AG04450 (cell line): ENCODE results near the gene USH2A. TPM values are rescaled to one million over a fixed set of nuclear protein-coding genes. Genes with fewer than 3 reads are reported as not detected.

Experiments
- CTCF ChIA-PET: fragments of 300-600, 350-600 bp; formaldehyde crosslinking; extraction: SDS; loops from one replicate; lab custom pipeline; 2022; ENCODE audit warnings: antibody characterized with exemption, inconsistent platforms; lab: Charles Lee
- POLR2A ChIA-PET: fragments of 350-600 bp; formaldehyde crosslinking; extraction: SDS; loops from one replicate; lab custom pipeline; 2021; ENCODE audit warnings: antibody characterized with exemption, inconsistent platforms; lab: Yijun Ruan, JAX
- DNase-seq: peaks from one replicate; pipeline ENCODE4 v3.0.0-alpha.2; 2011; ENCODE audit warnings: low read depth, low spot score
- H3K27ac ChIP-seq: one replicate; pipeline ENCODE4 v1.5.1; 2012; ENCODE audit warnings: low read depth, low read length, control low read depth
- H3K27me3 ChIP-seq: one replicate; pipeline ENCODE4 v1.6.0; 2012; ENCODE audit warnings: low read length; ENCODE audit not compliant: control insufficient read depth, insufficient read depth
- H3K4me3 ChIP-seq: 2 replicates; pipeline ENCODE4 v1.5.1; 2011; ENCODE audit warnings: mild to moderate bottlenecking, low read depth, low read length, control low read depth
- H3K9me3 ChIP-seq: 2 replicates; pipeline ENCODE4 v1.5.1; 2012; ENCODE audit warnings: low read length; ENCODE audit not compliant: control insufficient read depth, insufficient read depth
- polyA plus RNA-seq: library from polyadenylated mRNA; depleted of rRNA; stranded (reverse); fragments of >200 nt; gene quantifications from 2 replicates; pipeline ENCODE4 v1.2.3, GENCODE V29; 2011
- TF ChIP-seq, protein P1 (sequence below): IDR thresholded peaks from 2 replicates; pipeline ENCODE4 v1.5.1; 2011; ENCODE audit warnings: low read depth, low read length, control low read depth, inconsistent platforms

USH2A gene
- polyA plus RNA-seq, 1 experiment: 0.01 TPM

DNA sequence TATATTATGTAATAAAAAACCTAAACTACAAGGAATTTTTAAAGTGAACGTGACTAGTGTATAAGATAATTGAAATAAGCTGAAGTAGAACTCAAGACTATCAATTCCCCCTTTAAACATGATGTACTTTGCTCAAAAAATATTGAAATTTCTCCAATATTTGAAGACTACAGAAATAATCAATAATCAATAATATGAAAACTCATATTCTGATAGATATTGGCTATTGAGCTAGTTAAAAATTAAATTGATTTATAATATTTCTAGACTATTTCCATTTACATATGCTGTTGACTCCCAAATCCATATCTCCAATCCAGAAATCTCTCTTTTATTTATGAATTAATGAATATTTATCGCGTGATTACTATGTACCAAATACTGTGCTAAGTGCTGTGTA, 133.2 kb downstream of the USH2A start:
- no peak for DNase-seq
- CTCF ChIA-PET: interaction anchor here (0.7 kb wide), 1 partner anchor 20 kb away, joined by 3 read pairs; no protein-coding TSS in a partner anchor
- POLR2A ChIA-PET: no interaction called here
- H3K27ac ChIP-seq: no peak overlapping the region
- H3K9me3 ChIP-seq: peaks cover 6% of the 10 kb centered on the region
- H3K27me3 ChIP-seq: no peaks in the 10 kb centered on the region
- H3K4me3 ChIP-seq: no peak overlapping the region
- TF ChIP-seq, protein P1, sequence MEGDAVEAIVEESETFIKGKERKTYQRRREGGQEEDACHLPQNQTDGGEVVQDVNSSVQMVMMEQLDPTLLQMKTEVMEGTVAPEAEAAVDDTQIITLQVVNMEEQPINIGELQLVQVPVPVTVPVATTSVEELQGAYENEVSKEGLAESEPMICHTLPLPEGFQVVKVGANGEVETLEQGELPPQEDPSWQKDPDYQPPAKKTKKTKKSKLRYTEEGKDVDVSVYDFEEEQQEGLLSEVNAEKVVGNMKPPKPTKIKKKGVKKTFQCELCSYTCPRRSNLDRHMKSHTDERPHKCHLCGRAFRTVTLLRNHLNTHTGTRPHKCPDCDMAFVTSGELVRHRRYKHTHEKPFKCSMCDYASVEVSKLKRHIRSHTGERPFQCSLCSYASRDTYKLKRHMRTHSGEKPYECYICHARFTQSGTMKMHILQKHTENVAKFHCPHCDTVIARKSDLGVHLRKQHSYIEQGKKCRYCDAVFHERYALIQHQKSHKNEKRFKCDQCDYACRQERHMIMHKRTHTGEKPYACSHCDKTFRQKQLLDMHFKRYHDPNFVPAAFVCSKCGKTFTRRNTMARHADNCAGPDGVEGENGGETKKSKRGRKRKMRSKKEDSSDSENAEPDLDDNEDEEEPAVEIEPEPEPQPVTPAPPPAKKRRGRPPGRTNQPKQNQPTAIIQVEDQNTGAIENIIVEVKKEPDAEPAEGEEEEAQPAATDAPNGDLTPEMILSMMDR: no peak

DNA sequence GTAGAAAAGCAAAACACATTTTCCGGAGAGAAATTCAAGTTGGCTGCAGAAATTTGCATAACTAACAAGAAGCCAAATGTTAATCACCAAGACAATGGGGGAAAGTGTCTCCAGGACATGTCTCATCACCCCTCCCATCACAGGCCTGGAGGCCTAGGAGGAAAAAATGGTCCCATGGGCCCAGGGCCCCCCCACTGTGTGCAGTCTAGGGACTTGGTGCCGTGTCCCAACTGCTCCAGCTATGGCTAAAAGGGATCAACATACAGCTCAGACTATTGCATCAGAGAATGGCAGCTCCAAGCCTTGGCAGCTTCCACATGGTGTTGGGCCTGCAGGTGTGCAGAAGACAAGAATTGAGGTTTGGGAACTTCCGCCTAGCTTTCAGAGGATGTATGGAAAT, 138.2 kb downstream of the USH2A start:
- POLR2A ChIA-PET: no interaction called here
- DNase-seq: no peak
- TF ChIP-seq, protein P1: no peak
- Histone ChIP-seq H3K27me3 (no peaks in the 10 kb centered on the region), H3K4me3 (no peak overlapping the region), H3K9me3 (peaks cover 8% of the 10 kb centered on the region), H3K27ac (no peak overlapping the region)
- CTCF ChIA-PET: interaction anchor here (1.0 kb wide), 1 partner anchor 64 kb away, joined by 3 read pairs; no protein-coding TSS in a partner anchor

DNA sequence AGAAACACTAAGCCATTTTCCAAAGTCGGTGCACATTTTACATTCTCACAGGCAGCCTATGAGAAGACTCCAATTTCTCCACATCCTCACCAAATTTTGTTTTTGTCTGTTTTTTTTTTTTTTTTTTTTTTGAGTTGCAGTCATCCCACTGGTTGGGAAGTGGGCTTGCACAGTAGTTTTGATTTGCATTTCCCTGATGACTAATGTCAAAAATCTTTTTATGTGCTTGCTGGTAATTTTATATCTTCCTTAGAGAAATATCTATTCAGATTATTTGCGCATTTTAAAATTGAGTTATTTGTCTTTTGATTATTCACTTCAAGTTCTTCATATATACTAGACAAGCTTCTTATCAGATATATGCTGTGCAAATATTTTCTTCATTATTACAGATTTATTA, 141.5 kb downstream of the USH2A start:
- TF ChIP-seq, protein P1: no peak
- no peak for DNase-seq
- no peak overlapping the region for H3K4me3 ChIP-seq
- H3K27me3 ChIP-seq: no peaks in the 10 kb centered on the region
- CTCF ChIA-PET: interaction anchor here (0.7 kb wide), 1 partner anchor 61 kb away, joined by 10 read pairs; no protein-coding TSS in a partner anchor
- H3K9me3 ChIP-seq: peaks cover 8% of the 10 kb centered on the region
- no peak overlapping the region for H3K27ac ChIP-seq
- POLR2A ChIA-PET: no interaction called here

DNA sequence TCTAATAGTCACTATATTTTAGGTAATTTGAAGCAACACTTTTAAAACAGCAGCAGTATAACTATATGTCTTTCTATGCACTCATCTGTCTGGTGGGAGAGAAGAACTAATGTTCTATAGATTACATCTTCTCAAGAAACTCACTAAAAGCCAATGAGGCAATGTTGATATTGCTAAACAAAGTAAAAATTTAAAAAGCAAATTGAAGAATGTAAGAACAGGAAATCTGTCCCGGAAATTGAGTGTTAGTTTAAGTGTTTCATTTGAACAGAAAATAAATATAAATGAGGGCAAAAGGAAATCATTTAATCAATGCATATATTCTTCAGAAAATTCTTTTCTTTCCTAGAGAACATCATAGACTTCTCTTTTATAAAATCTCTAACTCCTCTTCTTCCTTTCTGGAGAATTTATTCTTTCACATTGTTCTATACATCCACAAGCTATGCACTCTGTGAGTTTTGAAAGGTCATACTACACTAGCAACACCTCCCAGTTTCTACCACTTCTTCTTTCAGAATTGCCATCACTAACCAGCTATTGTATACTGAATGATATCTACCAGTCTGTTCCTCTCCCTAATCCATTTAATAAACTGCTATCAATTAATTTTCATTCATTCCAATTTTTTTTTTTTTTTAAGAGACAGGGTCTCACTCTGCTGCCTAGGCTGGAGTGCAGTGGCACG, 153.0 kb downstream of the USH2A start:
- Histone ChIP-seq H3K27ac (no peak overlapping the region), H3K9me3 (no peaks in the 10 kb centered on the region), H3K4me3 (no peak overlapping the region), H3K27me3 (no peaks in the 10 kb centered on the region)
- TF ChIP-seq, protein P1: no peak
- no peak for DNase-seq
- CTCF ChIA-PET: no interaction called here
- POLR2A ChIA-PET: no interaction called here

DNA sequence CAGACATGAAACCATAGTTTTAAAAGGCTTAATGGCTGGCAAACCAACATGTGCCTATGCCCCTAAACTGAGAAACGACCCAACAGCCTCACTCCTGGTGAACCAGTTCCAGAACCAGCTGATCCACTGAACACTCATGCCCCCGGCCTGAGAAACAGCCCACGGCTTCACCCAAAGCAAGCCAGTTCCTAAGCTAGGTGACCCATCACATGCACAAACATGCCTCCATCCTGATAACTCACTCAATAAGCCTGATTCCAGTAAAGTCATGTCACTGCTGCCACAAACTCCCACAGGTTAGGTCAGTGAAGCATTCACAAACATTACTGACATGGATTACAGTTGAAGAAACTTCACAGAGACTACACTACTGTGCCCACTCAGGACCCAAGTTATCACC, 161.6 kb downstream of the USH2A start:
- TF ChIP-seq, protein P1: no peak
- Histone ChIP-seq H3K27me3 (no peaks in the 10 kb centered on the region), H3K27ac (no peak overlapping the region), H3K9me3 (no peaks in the 10 kb centered on the region), H3K4me3 (no peak overlapping the region)
- CTCF ChIA-PET: interaction anchor here (1.2 kb wide), 1 partner anchor 40 kb away, joined by 3 read pairs; no protein-coding TSS in a partner anchor
- no peak for DNase-seq
- POLR2A ChIA-PET: no interaction called here
